A172 (cell line): ENCODE results near the gene FARSA. TPM values are rescaled to one million over a fixed set of nuclear protein-coding genes. Genes with fewer than 3 reads are reported as not detected.
"Not testable (repeated sequence)": the region's sequence is repeated elsewhere in the genome, so short reads cannot be mapped to it uniquely, and the experiment has no call there.

Source experiments
- DNase-seq: peaks from one replicate; pipeline ENCODE4 v3.0.0-alpha.2; 2015; ENCODE audit warnings: low spot score
- total RNA-seq: library from RNA; depleted of rRNA; stranded (reverse); fragments of >200 nt; shearing (Covaris generic); gene quantifications from 2 replicates; pipeline ENCODE4 v1.2.3, GENCODE V29; 2014

FARSA gene
- total RNA-seq, 1 experiment from 2014 or later: 99.1 TPM

DNA sequence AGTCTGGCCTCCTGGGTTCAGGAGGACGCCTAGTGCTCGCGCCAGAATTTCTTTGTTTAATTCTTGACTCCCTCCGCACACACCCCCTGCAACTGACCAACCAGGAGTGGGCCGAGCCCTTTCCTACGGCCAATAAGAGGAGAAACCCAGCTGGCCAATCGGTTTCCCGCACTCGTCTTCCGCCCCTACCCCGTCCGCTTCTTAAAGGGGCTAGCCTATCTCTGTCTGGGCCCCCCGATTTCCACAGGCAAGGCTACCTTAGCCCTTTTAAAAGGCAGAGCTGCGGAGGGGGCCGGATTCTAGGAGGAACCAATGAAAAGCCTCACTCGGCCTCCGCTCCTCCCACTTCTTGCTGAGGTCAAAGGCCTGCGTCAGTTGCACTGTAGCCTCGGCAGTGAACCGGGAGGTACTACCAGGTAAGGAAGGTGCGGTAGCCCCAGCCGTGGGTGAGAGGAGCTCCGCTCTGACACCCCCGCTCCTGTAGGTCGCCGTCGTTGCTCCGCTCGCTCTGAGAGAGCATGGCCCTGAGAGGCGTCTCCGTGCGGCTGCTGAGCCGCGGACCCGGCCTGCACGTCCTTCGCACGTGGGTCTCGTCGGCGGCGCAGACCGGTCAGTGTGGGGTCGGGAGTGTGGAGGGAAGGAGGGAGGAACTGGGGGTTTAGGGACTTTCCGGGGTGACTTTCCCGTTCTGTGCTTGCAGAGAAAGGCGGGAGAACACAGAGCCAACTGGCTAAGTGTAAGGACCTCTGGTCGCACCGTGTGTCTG, 42.5 kb downstream of the FARSA start, which contains the start of gene GCDH:
GCDH (plus strand) TSS at position 374 of the 766 bp plus-strand sequence; CDS start at position 519, 145 bp downstream.
- peak; percentile 99 for DNase-seq

DNA sequence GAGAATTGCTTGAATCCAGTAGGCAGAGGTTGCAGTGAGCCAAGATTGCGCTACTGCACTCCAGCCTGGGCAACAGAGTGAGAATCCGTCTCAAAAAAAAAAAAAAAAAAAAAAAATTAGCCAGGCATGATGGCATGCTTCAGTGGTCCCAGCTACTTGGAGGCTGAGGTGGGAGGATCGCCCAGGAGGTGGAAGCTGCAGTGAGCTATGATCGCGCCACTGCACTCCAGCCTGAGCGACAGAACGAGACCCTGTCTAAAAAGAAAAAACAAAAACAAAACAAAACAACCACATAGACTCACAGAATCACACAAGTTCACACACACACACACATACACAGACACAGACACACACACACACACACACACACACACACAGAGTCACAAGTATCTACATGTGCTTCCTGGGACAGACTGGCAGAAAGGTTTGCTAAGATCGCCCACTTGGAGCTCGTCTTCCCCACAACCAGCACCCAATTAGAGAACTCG, 43.2 kb downstream of the FARSA start:
- DNase-seq: not testable (repeated sequence)

DNA sequence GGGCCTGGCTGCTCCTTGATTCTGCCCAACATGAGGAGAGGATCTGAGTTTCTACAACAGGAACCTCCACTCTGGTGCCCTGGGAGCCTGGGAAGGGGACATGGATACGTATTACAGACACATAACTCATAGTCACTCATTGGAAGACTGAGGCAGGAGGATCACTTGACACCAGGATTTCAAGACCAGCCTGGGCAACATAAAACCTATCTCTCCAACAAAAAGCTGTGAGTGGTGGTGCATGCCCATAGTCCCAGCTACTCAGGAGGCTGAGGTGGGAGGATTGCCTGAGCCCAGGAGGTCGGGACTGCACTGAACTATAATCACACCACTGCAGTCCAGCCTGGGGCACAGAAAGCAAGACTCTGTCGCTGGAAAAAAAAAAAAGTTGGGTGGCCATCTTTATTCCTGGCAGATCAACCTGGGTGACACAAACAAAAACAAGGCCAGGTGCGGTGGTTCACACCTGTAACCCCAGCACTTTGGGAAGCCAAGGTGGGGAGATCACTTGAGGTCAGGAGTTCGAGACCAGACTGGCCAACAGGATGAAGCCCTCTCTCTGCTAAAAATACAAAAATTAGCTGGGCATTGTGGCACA, 45.4 kb downstream of the FARSA start:
- DNase-seq: no peak

GRCh38 chr19:12886969-12887747, 46.4 kb downstream of the FARSA start, which contains the start of gene KLF1:
Gene KLF1 (minus strand): TSS chr19:12887201. CDS start chr19:12887140, 61 bp downstream.
- DNase-seq: no peak

DNA sequence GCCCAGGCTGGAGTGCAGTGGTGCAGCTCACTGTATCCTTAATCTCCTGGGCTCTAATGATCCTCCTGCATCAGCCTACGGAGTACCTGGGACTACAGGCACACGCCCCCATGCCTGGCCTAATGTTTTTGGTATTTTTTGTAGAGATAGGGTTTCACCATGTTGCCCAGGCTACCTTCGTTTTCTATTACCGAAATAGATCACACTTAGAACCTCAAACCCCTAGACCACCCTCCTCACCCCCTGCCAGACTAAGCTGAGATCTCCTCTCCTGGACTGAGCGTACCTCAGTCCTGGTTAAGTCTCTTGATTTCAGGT, 46.9 kb downstream of the FARSA start:
- no peak for DNase-seq

GRCh38 chr19:12885749-12886650, 47.5 kb downstream of the FARSA start:
- DNase-seq: no peak

- no peak for DNase-seq
These were observed 48.4 kb downstream of the FARSA start for GRCh38 chr19:12884926-12885748.

DNA sequence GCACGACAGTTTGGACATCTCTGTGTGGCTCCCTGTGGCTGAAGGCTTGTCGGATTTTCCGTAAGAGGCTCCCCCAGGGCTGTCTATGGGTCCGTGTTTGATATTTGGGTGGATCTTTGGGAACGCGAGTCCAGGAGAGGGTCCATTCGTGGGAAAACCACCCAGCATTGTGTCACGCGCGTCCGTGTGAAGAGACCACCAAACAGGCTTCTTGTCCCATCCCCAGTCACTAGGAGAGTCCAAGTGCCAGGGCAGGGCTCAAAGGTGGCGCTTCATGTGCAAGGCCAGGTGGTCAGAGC, 48.9 kb downstream of the FARSA start:
- DNase-seq: no peak

DNA sequence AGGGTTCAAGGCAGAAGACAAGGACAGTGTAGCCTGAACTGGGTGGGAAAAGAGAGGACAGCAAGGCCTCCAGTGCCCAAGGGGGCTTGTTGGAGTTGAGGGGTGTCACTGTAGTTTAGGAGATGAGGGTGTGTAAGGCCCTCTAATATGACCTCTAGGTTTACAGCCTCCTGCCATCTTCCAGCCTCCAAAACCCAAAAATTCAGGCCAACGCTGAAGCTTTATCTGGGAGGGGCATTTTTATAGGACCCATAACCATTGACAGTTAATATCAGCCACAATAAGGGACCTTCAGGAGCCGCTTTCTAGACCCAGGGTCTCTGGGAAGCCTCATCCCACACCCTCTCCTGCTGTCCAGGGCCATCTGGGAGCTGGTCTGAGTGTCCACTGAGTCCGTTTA, 49.3 kb downstream of the FARSA start:
- no peak for DNase-seq

DNA sequence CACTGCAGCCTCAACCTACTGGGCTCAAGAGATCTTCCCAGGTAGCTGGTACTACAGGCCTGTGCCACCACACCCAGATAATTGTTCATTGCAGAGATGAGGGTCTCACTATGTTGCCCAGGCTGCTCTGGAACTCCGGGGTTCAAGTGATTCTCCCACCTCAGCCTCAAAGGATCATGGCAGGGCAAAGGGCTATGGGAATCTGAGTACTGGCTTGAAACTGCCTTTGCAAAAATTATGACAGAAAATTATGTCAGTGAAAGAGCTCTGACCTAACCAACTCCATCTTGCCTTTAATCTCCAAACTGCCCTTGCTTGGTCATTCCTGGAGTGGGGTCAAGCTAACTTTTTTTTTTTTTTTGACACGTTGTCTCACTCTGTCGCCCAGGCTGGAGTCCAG, 50.9 kb downstream of the FARSA start:
- DNase-seq: no peak

DNA sequence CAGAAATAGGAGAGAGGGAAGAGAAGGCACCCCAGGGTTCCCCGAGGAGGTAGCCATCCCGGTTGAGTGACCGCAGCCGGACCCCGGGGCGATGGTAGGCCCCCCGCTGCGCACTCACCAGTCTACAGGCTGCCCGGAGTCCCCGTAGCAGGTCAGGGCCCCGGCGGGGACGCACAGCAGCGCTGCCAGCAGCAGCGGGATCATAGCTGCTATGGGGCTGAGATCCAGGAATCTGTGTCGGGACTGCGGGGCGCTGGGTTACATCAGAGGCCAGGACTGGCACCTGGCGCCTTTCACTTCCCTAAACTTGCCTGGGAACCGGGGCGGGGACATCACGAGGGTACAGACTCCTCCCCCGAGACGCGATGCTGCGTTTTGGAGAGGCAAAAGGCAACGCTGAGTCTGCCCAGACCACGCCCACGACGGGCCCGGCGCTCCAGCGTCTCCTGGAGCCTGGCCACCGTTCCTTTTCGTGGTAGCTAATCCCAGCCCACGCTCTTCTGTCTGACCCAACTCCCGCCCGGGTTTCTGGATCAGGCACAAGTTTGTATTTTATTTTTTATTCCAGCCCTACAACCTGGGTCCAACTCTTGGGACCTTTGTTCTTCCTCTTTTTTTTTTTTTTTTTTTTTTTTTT, 52.2 kb downstream of the FARSA start, which contains the start of gene DNASE2:
DNASE2 (minus strand) TSS at position 278 of the 637 bp plus-strand sequence; CDS start at position 204, 74 bp downstream.
- peak; percentile 92 for DNase-seq

GRCh38 chr19:12880551-12881171, 52.9 kb downstream of the FARSA start:
- DNase-seq: no peak

DNA sequence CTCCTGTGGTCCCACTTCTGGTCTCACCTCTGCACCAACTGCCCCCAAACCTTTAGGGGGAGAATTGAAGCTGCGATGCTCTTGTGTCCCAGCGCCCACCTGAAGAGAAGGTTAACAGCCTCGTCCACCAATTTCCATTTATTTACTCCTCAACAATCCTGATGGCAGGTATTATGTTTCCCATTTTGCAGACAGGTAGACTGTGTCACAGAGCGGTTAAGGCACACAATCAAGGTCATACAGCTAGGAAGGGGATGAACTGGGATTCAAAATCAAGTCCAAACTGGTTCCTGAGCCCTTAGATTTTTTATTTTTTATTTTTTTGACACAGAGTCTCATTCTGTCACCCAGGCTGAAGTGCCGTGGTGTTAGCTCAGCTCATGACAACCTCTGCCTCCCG, 58.4 kb downstream of the FARSA start:
- no peak for DNase-seq

DNA sequence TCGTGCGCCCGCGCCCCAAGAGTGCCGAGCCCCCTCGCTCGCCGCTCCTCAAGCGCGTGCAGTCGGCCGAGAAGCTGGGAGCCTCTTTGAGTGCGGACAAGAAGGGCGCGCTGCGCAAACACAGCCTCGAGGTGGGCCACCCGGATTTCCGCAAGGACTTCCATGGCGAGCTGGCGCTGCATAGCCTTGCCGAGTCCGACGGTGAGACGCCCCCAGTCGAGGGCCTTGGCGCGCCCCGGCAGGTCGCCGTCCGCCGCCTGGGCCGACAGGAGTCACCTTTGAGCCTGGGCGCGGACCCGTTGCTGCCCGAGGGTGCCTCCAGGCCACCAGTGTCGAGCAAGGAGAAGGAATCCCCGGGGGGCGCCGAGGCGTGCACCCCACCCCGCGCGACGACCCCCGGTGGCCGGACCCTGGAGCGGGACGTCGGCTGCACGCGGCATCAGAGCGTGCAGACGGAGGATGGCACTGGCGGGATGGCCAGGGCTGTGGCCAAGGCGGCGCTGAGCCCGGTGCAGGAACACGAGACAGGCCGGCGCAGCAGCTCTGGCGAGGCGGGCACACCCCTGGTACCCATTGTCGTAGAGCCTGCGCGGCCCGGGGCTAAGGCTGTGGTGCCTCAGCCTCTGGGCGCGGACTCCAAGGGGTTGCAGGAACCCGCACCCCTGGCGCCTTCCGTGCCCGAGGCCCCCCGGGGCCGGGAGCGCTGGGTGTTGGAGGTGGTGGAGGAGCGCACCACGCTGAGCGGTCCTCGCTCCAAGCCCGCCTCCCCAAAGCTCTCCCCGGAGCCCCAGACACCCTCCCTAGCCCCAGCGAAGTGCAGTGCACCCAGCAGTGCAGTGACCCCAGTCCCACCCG, 59.4 kb downstream of the FARSA start:
- no peak for DNase-seq

DNA sequence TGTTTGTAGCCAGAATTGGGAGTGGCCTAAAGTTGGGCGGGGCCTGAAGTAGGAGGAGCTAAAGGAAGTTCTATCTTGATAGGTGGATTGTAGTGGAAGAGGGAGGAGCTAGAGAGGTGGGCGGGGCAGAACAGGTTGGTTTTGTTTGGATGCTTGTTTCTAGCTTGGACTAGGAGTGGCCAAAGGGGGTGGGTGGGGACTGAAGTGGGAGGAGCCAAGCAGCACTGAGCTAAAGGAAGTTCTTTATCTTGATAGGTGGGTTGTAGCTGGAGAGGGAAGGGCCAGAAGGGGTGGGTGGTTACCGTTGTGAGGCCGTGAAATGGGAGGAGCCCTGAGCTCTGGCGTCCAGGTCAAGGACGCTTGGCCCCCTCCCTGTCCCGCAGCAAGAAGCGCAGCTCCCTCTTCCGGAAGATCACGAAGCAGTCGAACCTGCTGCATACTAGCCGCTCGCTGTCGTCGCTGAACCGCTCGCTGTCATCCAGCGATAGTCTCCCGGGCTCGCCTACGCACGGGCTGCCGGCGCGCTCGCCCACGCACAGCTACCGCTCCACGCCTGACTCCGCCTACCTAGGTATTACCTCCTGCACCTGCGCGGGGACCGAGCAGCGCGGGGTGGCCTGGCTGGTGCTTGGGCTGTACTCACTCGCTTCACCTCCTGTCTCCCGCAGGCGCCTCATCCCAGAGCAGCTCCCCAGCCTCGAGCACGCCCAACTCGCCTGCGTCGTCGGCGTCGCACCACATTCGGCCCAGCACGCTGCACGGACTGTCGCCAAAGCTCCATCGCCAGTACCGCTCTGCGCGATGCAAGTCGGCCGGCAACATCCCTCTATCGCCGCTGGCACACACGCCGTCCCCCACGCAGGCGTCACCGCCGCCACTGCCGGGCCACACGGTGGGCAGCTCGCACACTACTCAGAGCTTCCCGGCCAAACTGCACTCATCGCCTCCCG, 60.3 kb downstream of the FARSA start:
- peak; percentile 50 for DNase-seq
